Right cardiac atrium (tissue), 5 donors: ENCODE data around the gene GOLGA8K. TPM values are rescaled to one million over a fixed set of nuclear protein-coding genes. Genes with fewer than 3 reads are reported as not detected.
"Not testable (repeated sequence)": the region's sequence is repeated elsewhere in the genome, so short reads cannot be mapped to it uniquely, and the experiment has no call there.

ENCODE experiments used
- ATAC-seq, 2 donors: fragments of 200-7000 bp; cut with Tn5 transposase; one replicate each; pipeline versions ENCODE4 v1.8.0 to v1.9.1; 2020; ENCODE audit warnings: moderate library complexity in 2 of 2, mild to moderate bottlenecking in 1 of 2
- DNase-seq, 3 donors: peaks; one replicate each; pipeline ENCODE4 v3.0.0-alpha.2; 2020
- H3K27ac ChIP-seq: one replicate; pipeline ENCODE4 v1.5.1; 2013; ENCODE audit warnings: mild to moderate bottlenecking, low read length, control low read depth, moderate library complexity
- H3K27me3 ChIP-seq: one replicate; pipeline ENCODE4 v1.6.1; 2013; ENCODE audit not compliant: control insufficient read depth, insufficient read depth
- H3K4me1 ChIP-seq: one replicate; pipeline ENCODE4 v1.6.1; 2013; ENCODE audit warnings: low read length; ENCODE audit not compliant: control insufficient read depth, insufficient read depth
- H3K4me3 ChIP-seq: one replicate; pipeline ENCODE4 v1.5.1; 2013; ENCODE audit warnings: low read length, control low read depth
- H3K9me3 ChIP-seq: one replicate; pipeline ENCODE4 v1.6.1; 2013; ENCODE audit warnings: low read length; ENCODE audit not compliant: control insufficient read depth
- WGBS: extraction: QIAGEN DNeasy Blood & Tissue Kit; methylation state at CpG from one replicate; pipeline ENCODE4 v1.1.7; 2013; 5-methylcytosine and 5-hydroxymethylcytosine counted together
- intact Hi-C, 4 donors: fragments of 100-400 bp; cut with DNase I; formaldehyde crosslinking; loops; one replicate each; pipeline versions ENCODE4 v1.11.0 to v1.14.0; 2022 to 2023
- polyA plus RNA-seq: library from polyadenylated mRNA; stranded (reverse); fragments of 200-250 nt; gene quantifications from one replicate; pipeline ENCODE4 v1.2.3, GENCODE V29; 2013
- total RNA-seq, 4 donors: library from RNA; stranded (reverse); fragmentation: NEBNext Ultra II Directional; extraction: Animal tissue kit (Norgen Biotek cat#: 25700); gene quantifications; one replicate each; pipeline ENCODE4 v1.2.1, GENCODE V29; 2021
- donor health status: healthy with polysubstance abuse.
- donor health status: DM: no; HTN: yes; CAD: no.
- donor health status: DM: no; HTN: no; CAD: no.
- donor health status: DM: no; HTN: yes; CAD: no; lungs with severe emphysema.
- donor health status: DM: yes; HTN: yes; CAD: no.

The GOLGA8K gene
- total and polyA plus RNA-seq, 5 donors, result 0.31 to 1.5 (median 0.42) TPM; not detected in 1

- H3K9me3 ChIP-seq, H3K4me3 ChIP-seq, H3K27me3 ChIP-seq, H3K27ac ChIP-seq, intact Hi-C loops, DNase-seq, H3K4me1 ChIP-seq: not testable (repeated sequence)
- ATAC-seq, result peak; percentile 47 to 57
- 62% methylated on average over 1 of the region's 2 CpGs for WGBS
Measured at GRCh38 chr15:32374185-32374584, 28.9 kb downstream of the GOLGA8K start.

GRCh38 chr15:32373707-32374106 is 29.4 kb downstream of the GOLGA8K start:
- 25% methylated on average over 1 of the region's 6 CpGs for WGBS
- H3K4me3 ChIP-seq, H3K27ac ChIP-seq, ATAC-seq, H3K4me1 ChIP-seq, H3K9me3 ChIP-seq, intact Hi-C loops, H3K27me3 ChIP-seq, DNase-seq: not testable (repeated sequence)

GRCh38 chr15:32372075-32372474 is 31.0 kb downstream of the GOLGA8K start:
- H3K9me3 ChIP-seq, H3K4me1 ChIP-seq, H3K27me3 ChIP-seq, H3K4me3 ChIP-seq, intact Hi-C loops, H3K27ac ChIP-seq: not testable (repeated sequence)
- ATAC-seq (peak in 1 of 2 donors; percentile 27), DNase-seq (peak in 1 of 3 donors; percentile 20)
- 94% methylated on average over 3 of the region's 5 CpGs for WGBS

- H3K4me1 ChIP-seq, H3K9me3 ChIP-seq, DNase-seq, H3K4me3 ChIP-seq, H3K27ac ChIP-seq, intact Hi-C loops, H3K27me3 ChIP-seq: not testable (repeated sequence)
- peak; percentile 73 to 80 for ATAC-seq
- no CpG with 5 or more reads among the region's 9 CpGs for WGBS
Measured at GRCh38 chr15:32370526-32370925, 32.6 kb downstream of the GOLGA8K start.

- H3K27me3 ChIP-seq, DNase-seq, intact Hi-C loops, H3K4me3 ChIP-seq, H3K4me1 ChIP-seq, ATAC-seq, H3K9me3 ChIP-seq, H3K27ac ChIP-seq: not testable (repeated sequence)
- no CpG with 5 or more reads among the region's 2 CpGs for WGBS
Measured at GRCh38 chr15:32370064-32370463, 33.0 kb downstream of the GOLGA8K start.

- H3K4me1 ChIP-seq, intact Hi-C loops, H3K4me3 ChIP-seq, H3K27me3 ChIP-seq, H3K9me3 ChIP-seq, H3K27ac ChIP-seq, DNase-seq: not testable (repeated sequence)
- ATAC-seq, result peak; percentile 34 to 43
- no CpG with 5 or more reads among the region's 7 CpGs for WGBS
Measured at GRCh38 chr15:32366492-32366891, 36.6 kb downstream of the GOLGA8K start.

- H3K9me3 ChIP-seq, ATAC-seq, H3K27me3 ChIP-seq, intact Hi-C loops, DNase-seq, H3K27ac ChIP-seq, H3K4me1 ChIP-seq, H3K4me3 ChIP-seq: not testable (repeated sequence)
- WGBS, result no CpG with 5 or more reads among the region's 10 CpGs
Measured at GRCh38 chr15:32365955-32366354, 37.1 kb downstream of the GOLGA8K start.

GRCh38 chr15:32364944-32365343 is 38.1 kb downstream of the GOLGA8K start:
- intact Hi-C loops, H3K27ac ChIP-seq, ATAC-seq, H3K4me3 ChIP-seq, H3K9me3 ChIP-seq, H3K27me3 ChIP-seq, H3K4me1 ChIP-seq: not testable (repeated sequence)
- peak in 2 of 3 donors; percentile 31 to 58 for DNase-seq
- WGBS, result no CpG with 5 or more reads among the region's 16 CpGs

GRCh38 chr15:32363449-32363848 is 39.6 kb downstream of the GOLGA8K start:
- WGBS, result 85% methylated on average over 5 of the region's 8 CpGs

GRCh38 chr15:32361662-32362061 is 41.4 kb downstream of the GOLGA8K start:
- WGBS, result 65% methylated on average over 3 of the region's 4 CpGs
- intact Hi-C loops, H3K9me3 ChIP-seq, H3K4me1 ChIP-seq, ATAC-seq, DNase-seq, H3K4me3 ChIP-seq, H3K27me3 ChIP-seq, H3K27ac ChIP-seq: not testable (repeated sequence)

More at GRCh38 chr15:32363449-32363848, 39.6 kb downstream of the GOLGA8K start:
- ATAC-seq, H3K27me3 ChIP-seq, H3K9me3 ChIP-seq, H3K4me1 ChIP-seq, intact Hi-C loops, H3K4me3 ChIP-seq, H3K27ac ChIP-seq: not testable (repeated sequence)
- peak in 1 of 3 donors; percentile 5 for DNase-seq

- 68% methylated on average over 1 of the region's 1 CpG for WGBS
- H3K4me3 ChIP-seq, DNase-seq, H3K27me3 ChIP-seq, H3K9me3 ChIP-seq, H3K27ac ChIP-seq, intact Hi-C loops, H3K4me1 ChIP-seq, ATAC-seq: not testable (repeated sequence)
Measured at GRCh38 chr15:32358462-32358861, 44.6 kb downstream of the GOLGA8K start.

GRCh38 chr15:32356909-32357308 is 46.2 kb downstream of the GOLGA8K start:
- H3K27ac ChIP-seq, ATAC-seq, H3K4me1 ChIP-seq, H3K4me3 ChIP-seq, DNase-seq, intact Hi-C loops, H3K27me3 ChIP-seq, H3K9me3 ChIP-seq: not testable (repeated sequence)
